HCT116 (cell line): Measurements from ENCODE around the gene ACTN1. TPM values are rescaled to one million over a fixed set of nuclear protein-coding genes. Genes with fewer than 3 reads are reported as not detected.

ENCODE experiments used
- ATAC-seq: fragments of 200-7000 bp; cut with Tn5 transposase; 2 replicates; pipeline ENCODE4 v1.9.1; 2020; ENCODE audit warnings: mild to moderate bottlenecking, moderate library complexity
- BruUV-seq: library from RNA; stranded (reverse); fragments of 400-500 nt; replicated peaks from 2 replicates; lab custom pipeline; 2021; lab: Mats Ljungman, UMichigan
- CTCF ChIA-PET: fragments of 300-600 bp; sonication (Branson Sonifier 250); formaldehyde crosslinking; loops from one replicate; lab custom pipeline; 2021; ENCODE audit warnings: antibody characterized with exemption; lab: Charles Lee
- POLR2A ChIA-PET: fragments of 300-600, 350-600 bp; sonication (Branson Sonifier 250); formaldehyde crosslinking; loops from one replicate; lab custom pipeline; 2021; ENCODE audit warnings: antibody characterized with exemption; lab: Charles Lee
- RAD21 ChIA-PET, 2 experiments: fragments of 300-600 bp; sonication (Branson Sonifier 250); formaldehyde crosslinking; loops; one replicate each; lab custom pipeline; 2023; ENCODE audit warnings: low total read pairs in 2 of 2; ENCODE audit not compliant: uncharacterized antibody in 2 of 2, unreplicated experiment in 2 of 2, low non-redundant PET in 1 of 2; lab: Charles Lee
- DNase-seq: peaks from one replicate; pipeline ENCODE4 v3.0.0-alpha.2; 2010; ENCODE audit warnings: low read depth, low spot score
- H2AFZ ChIP-seq: fragments of 200-600 bp; shearing (Covaris generic), sonication (generic); 2 replicates; pipeline ENCODE4 v1.6.1; 2017; ENCODE audit warnings: low read depth, mixed run types, mixed read lengths, antibody characterized with exemption, low read length; ENCODE audit not compliant: poor library complexity, severe bottlenecking
- H3K27ac ChIP-seq: 2 replicates; pipeline ENCODE4 v1.5.1; 2012; ENCODE audit warnings: low read depth, low read length
- H3K27me3 ChIP-seq: fragments of 200-600 bp; sonication (generic); 2 replicates; pipeline ENCODE4 v1.6.1; 2016; ENCODE audit warnings: mixed run types, low read length, mixed read lengths; ENCODE audit not compliant: insufficient read depth
- H3K36me3 ChIP-seq, 2 experiments: fragments of 200-500 bp in 1 of 2; fragments of 200-600 bp in 1 of 2; sonication (Bioruptor generic) in 1 of 2; sonication (generic) in 1 of 2; 2 replicates each; pipeline versions ENCODE4 v1.5.1 to v1.6.1; 2014 to 2016; ENCODE audit warnings: low read length in 2 of 2, inconsistent platforms in 1 of 2, mixed read lengths in 1 of 2, mixed run types in 1 of 2; ENCODE audit not compliant: insufficient read depth in 2 of 2, control insufficient read depth in 1 of 2
- H3K4me1 ChIP-seq, 2 experiments: fragments of 200-600 bp in 1 of 2; sonication (generic) in 1 of 2; 2 replicates each; pipeline versions ENCODE4 v1.5.1 to v1.6.1; 2012 to 2017; ENCODE audit warnings: low read length in 2 of 2, inconsistent platforms in 1 of 2, mild to moderate bottlenecking in 1 of 2, mixed read lengths in 1 of 2, mixed run types in 1 of 2, moderate library complexity in 1 of 2; ENCODE audit not compliant: insufficient read depth in 2 of 2, control insufficient read depth in 1 of 2
- H3K4me2 ChIP-seq: fragments of 200-600 bp; sonication (generic); 2 replicates; pipeline ENCODE4 v1.6.1; 2017; ENCODE audit warnings: mixed run types, low read length, mixed read lengths
- H3K4me3 ChIP-seq, 2 experiments: fragments of 200-600 bp in 1 of 2; sonication (generic) in 1 of 2; replicated peaks in 1 of 2; 2 replicates each; pipeline ENCODE4 v1.5.1; 2011 to 2016; ENCODE audit warnings: low read length in 2 of 2, control low read depth in 1 of 2, low read depth in 1 of 2, mild to moderate bottlenecking in 1 of 2, mixed read lengths in 1 of 2, mixed run types in 1 of 2
- H3K79me2 ChIP-seq: fragments of 200-600 bp; sonication (generic); 2 replicates; pipeline ENCODE4 v1.6.1; 2017; ENCODE audit warnings: mild to moderate bottlenecking, mixed run types, low read length, moderate library complexity, mixed read lengths; ENCODE audit not compliant: insufficient read depth
- H3K9ac ChIP-seq: fragments of 200-600 bp; sonication (generic); 2 replicates; pipeline ENCODE4 v1.6.1; 2016; ENCODE audit warnings: low read length, mixed read lengths
- H3K9me2 ChIP-seq: fragments of 200-600 bp; sonication (generic), shearing (Covaris generic); 2 replicates; pipeline ENCODE4 v1.6.1; 2017; ENCODE audit warnings: mixed run types, mild to moderate bottlenecking, moderate library complexity; ENCODE audit not compliant: insufficient read depth
- H3K9me3 ChIP-seq, 2 experiments: fragments of 200-500 bp in 1 of 2; fragments of 200-600 bp in 1 of 2; sonication (Bioruptor generic) in 1 of 2; sonication (generic) in 1 of 2; 2 replicates each; pipeline ENCODE4 v1.6.1; 2014 to 2017; ENCODE audit warnings: low read length in 2 of 2, mixed read lengths in 2 of 2, inconsistent platforms in 1 of 2, low read depth in 1 of 2, mild to moderate bottlenecking in 1 of 2, mixed run types in 1 of 2, moderate library complexity in 1 of 2; ENCODE audit not compliant: control insufficient read depth in 1 of 2, insufficient read depth in 1 of 2
- H4K20me1 ChIP-seq: fragments of 200-600 bp; sonication (generic), shearing (Covaris generic); 2 replicates; pipeline ENCODE4 v1.6.1; 2017; ENCODE audit warnings: mixed run types, mild to moderate bottlenecking, moderate library complexity; ENCODE audit not compliant: insufficient read depth
- CBX3 ChIP-seq: IDR thresholded peaks from 2 replicates; pipeline ENCODE4 v1.6.1; 2012; ENCODE audit warnings: low read depth
- EGR1 ChIP-seq: IDR thresholded peaks from 2 replicates; pipeline ENCODE4 v1.6.1; 2012; ENCODE audit warnings: low read depth
- ELF1 ChIP-seq: IDR thresholded peaks from 2 replicates; pipeline ENCODE4 v1.6.1; 2012; ENCODE audit warnings: low read depth, borderline replicate concordance
- EZH2 ChIP-seq: fragments of 200-600 bp; sonication (generic); IDR thresholded peaks from 2 replicates; pipeline ENCODE4 v1.6.1; 2017; ENCODE audit warnings: antibody characterized with exemption, mixed run types
- EZH2phosphoT487 ChIP-seq: fragments of 200-600 bp; IDR thresholded peaks from 2 replicates; pipeline ENCODE4 v1.6.1; 2018; ENCODE audit warnings: antibody characterized with exemption, borderline replicate concordance
- FOSL1 ChIP-seq: IDR thresholded peaks from 2 replicates; pipeline ENCODE4 v1.6.1; 2012; ENCODE audit warnings: low read depth
- JUND ChIP-seq: IDR thresholded peaks from 2 replicates; pipeline ENCODE4 v1.6.1; 2012
- POLR2A ChIP-seq: IDR thresholded peaks from 2 replicates; pipeline ENCODE4 v1.7.0; 2011; ENCODE audit warnings: borderline replicate concordance; ENCODE audit not compliant: insufficient read depth, insufficient read length; ENCODE audit errors: extremely low read depth
- POLR2AphosphoS5 ChIP-seq: IDR thresholded peaks from 2 replicates; pipeline ENCODE4 v1.6.1; 2011; ENCODE audit warnings: mild to moderate bottlenecking, low read depth, low read length, moderate library complexity
- SIN3A ChIP-seq: IDR thresholded peaks from 2 replicates; pipeline ENCODE4 v1.6.1; 2012; ENCODE audit warnings: low read depth
- SP1 ChIP-seq: IDR thresholded peaks from 2 replicates; pipeline ENCODE4 v1.6.1; 2012; ENCODE audit warnings: low read depth
- YY1 ChIP-seq: IDR thresholded peaks from 2 replicates; pipeline ENCODE4 v1.6.1; 2011; ENCODE audit warnings: low read length, low read depth, moderate library complexity, mild to moderate bottlenecking; ENCODE audit not compliant: insufficient replicate concordance; ENCODE audit errors: extremely low read depth
- ZFX ChIP-seq: fragments of 450-650 bp; IDR thresholded peaks from 2 replicates; pipeline ENCODE4 v1.6.1; 2017
- ZNF274 ChIP-seq: fragments of 200-500 bp; sonication (Bioruptor generic); IDR thresholded peaks from 2 replicates; pipeline ENCODE4 v1.6.1; 2014; ENCODE audit warnings: mild to moderate bottlenecking, low read depth, low read length, inconsistent platforms
- intact Hi-C: fragments of 100-400 bp; cut with micrococcal nuclease; formaldehyde crosslinking; loops from 2 replicates; pipeline ENCODE4 v1.10.0; 2022
- total RNA-seq: library from RNA; stranded (reverse); gene quantifications from one replicate; pipeline ENCODE4 v1.2.1, GENCODE V29; 2021; ENCODE audit not compliant: unreplicated experiment
- TF ChIP-seq, protein P1 (sequence below): IDR thresholded peaks from 2 replicates; pipeline ENCODE4 v1.6.1; 2012
- TF ChIP-seq, protein P2 (sequence below): IDR thresholded peaks from 2 replicates; pipeline ENCODE4 v1.6.1; 2012; ENCODE audit warnings: low read depth

ACTN1 gene
- total RNA-seq, 1 experiment from 2014 or later = 123 TPM

DNA sequence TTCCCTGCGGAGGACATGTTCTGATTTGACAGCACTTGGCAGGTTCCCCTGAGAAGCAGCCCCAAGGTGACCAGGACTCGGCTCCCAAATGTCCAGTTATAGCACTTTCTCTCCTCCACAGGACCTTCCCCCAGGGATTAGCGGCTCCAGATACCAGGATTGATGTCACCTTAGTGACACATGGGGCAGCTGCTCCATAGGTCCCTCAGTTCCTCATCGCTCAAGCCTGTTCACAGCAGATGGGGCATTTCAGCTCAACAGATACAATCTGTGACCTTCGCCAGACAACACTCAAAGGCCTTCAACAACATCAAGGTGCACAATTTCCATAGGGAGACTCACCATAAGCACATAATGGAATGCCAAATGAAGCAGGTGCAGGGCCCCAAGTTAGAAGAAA, 118.3 kb downstream of the ACTN1 start:
- H3K4me2 ChIP-seq = no peak overlapping the region
- H3K9me2 ChIP-seq = no peaks in the 10 kb centered on the region
- no peak overlapping the region for H3K4me3 ChIP-seq
- no peaks in the 10 kb centered on the region for H3K79me2 ChIP-seq
- no TSS peak for BruUV-seq
- no peaks in the 10 kb centered on the region; a peak in 1 of 4 replicates for H3K36me3 ChIP-seq
- H3K4me1 ChIP-seq = peaks cover 0 to 4% of the 10 kb centered on the region in 2 experiments; a peak in 2 of 4 replicates
- DNase-seq = no peak
- ChIA-PET POLR2A (no interaction called here), RAD21 (no interaction called here)
- no peaks in the 10 kb centered on the region for H3K27me3 ChIP-seq
- TF ChIP-seq POLR2AphosphoS5 (no peak), EZH2phosphoT487 (no peak), EGR1 (no peak), POLR2A (no peak), SIN3A (no peak), ELF1 (no peak), EZH2 (no peak), SP1 (no peak), YY1 (no peak), ZFX (no peak), ZNF274 (no peak), JUND (no peak), FOSL1 (no peak), CBX3 (no peak)
- TF ChIP-seq, protein P1, sequence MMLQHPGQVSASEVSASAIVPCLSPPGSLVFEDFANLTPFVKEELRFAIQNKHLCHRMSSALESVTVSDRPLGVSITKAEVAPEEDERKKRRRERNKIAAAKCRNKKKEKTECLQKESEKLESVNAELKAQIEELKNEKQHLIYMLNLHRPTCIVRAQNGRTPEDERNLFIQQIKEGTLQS = no peak
- TF ChIP-seq, protein P2, sequence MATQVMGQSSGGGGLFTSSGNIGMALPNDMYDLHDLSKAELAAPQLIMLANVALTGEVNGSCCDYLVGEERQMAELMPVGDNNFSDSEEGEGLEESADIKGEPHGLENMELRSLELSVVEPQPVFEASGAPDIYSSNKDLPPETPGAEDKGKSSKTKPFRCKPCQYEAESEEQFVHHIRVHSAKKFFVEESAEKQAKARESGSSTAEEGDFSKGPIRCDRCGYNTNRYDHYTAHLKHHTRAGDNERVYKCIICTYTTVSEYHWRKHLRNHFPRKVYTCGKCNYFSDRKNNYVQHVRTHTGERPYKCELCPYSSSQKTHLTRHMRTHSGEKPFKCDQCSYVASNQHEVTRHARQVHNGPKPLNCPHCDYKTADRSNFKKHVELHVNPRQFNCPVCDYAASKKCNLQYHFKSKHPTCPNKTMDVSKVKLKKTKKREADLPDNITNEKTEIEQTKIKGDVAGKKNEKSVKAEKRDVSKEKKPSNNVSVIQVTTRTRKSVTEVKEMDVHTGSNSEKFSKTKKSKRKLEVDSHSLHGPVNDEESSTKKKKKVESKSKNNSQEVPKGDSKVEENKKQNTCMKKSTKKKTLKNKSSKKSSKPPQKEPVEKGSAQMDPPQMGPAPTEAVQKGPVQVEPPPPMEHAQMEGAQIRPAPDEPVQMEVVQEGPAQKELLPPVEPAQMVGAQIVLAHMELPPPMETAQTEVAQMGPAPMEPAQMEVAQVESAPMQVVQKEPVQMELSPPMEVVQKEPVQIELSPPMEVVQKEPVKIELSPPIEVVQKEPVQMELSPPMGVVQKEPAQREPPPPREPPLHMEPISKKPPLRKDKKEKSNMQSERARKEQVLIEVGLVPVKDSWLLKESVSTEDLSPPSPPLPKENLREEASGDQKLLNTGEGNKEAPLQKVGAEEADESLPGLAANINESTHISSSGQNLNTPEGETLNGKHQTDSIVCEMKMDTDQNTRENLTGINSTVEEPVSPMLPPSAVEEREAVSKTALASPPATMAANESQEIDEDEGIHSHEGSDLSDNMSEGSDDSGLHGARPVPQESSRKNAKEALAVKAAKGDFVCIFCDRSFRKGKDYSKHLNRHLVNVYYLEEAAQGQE = no peak
- TF ChIP-seq, all 23 proteins: peak for 0
- CTCF ChIA-PET = no interaction called here
- ATAC-seq = no peak
- no peak overlapping the region for H3K27ac ChIP-seq
- intact Hi-C loops = loop anchor here (5.0 kb wide), 2 partner anchors 232 to 602 kb away; no protein-coding TSS in a partner anchor
- peaks cover 7 to 10% of the 10 kb centered on the region in 2 experiments; a peak in 1 of 4 replicates for H3K9me3 ChIP-seq
- H4K20me1 ChIP-seq = no peaks in the 10 kb centered on the region
- no peak overlapping the region for H3K9ac ChIP-seq
- H2AFZ ChIP-seq = no peak overlapping the region
